Upper lobe of left lung (tissue), 6 donors: ENCODE measurements around the gene SCAMP2. TPM values are rescaled to one million over a fixed set of nuclear protein-coding genes. Genes with fewer than 3 reads are reported as not detected.
A peak's percentile ranks its signal among the peaks of the same experiment; 100 is the strongest.

Experiments used
- ATAC-seq, 2 donors: fragments of 200-7000 bp; cut with Tn5 transposase; one replicate each; pipeline ENCODE4 v1.9.1; 2022; ENCODE audit warnings: mild to moderate bottlenecking in 2 of 2, moderate library complexity in 2 of 2; ENCODE audit not compliant: low FRiP score in 2 of 2
- DNase-seq, 2 donors: peaks; one replicate each; pipeline ENCODE4 v3.0.0-alpha.2; 2019 to 2020
- H3K27ac ChIP-seq, 4 donors: fragments of 200-600 bp; sonication (generic); one replicate each; pipeline ENCODE4 v1.5.1; 2016 to 2019
- H3K27me3 ChIP-seq, 4 donors: fragments of 200-600 bp; sonication (generic); one replicate each; pipeline ENCODE4 v1.5.1; 2017 to 2019
- H3K36me3 ChIP-seq, 4 donors: fragments of 200-600 bp; sonication (generic); one replicate each; pipeline ENCODE4 v1.5.1; 2016 to 2019
- H3K4me1 ChIP-seq, 4 donors: fragments of 200-600 bp; sonication (generic); one replicate each; pipeline ENCODE4 v1.5.1; 2018 to 2019
- H3K4me3 ChIP-seq, 4 donors: fragments of 200-600 bp; sonication (generic); one replicate each; pipeline ENCODE4 v1.5.1; 2017 to 2019; ENCODE audit warnings: mild to moderate bottlenecking in 2 of 4, moderate library complexity in 1 of 4
- H3K9me3 ChIP-seq, 4 donors: fragments of 200-600 bp; sonication (generic); one replicate each; pipeline ENCODE4 v1.5.1; 2018 to 2019
- EP300 ChIP-seq, 4 donors: sonication (generic); formaldehyde crosslinking; IDR thresholded peaks; one replicate each; pipeline ENCODE4 v1.5.1; 2017; ENCODE audit warnings: antibody characterized with exemption in 4 of 4, control low read depth in 2 of 4
- POLR2A ChIP-seq, 4 donors: fragments of 450-650 bp; IDR thresholded peaks; one replicate each; pipeline ENCODE4 v1.5.1; 2016 to 2017; ENCODE audit warnings: antibody characterized with exemption in 4 of 4, mild to moderate bottlenecking in 2 of 4
- POLR2AphosphoS5 ChIP-seq, 2 donors: sonication (generic); formaldehyde crosslinking; IDR thresholded peaks; one replicate each; pipeline ENCODE4 v1.5.1; 2017; ENCODE audit warnings: antibody characterized with exemption in 2 of 2
- WGBS, 2 donors: methylation state at CpG; one replicate each; pipeline ENCODE4 v1.1.5; 2017 to 2018; 5-methylcytosine and 5-hydroxymethylcytosine counted together
- total RNA-seq, 6 donors: library from RNA; depleted of rRNA in 4 of 6; stranded (reverse); fragments of >200 nt in 4 of 6; gene quantifications; one replicate each; pipeline versions ENCODE4 v1.1.0 to v1.2.1, GENCODE V29; 2016 to 2021
- TF ChIP-seq, protein P1 (sequence below), 6 experiments: fragments of 450-650 bp in 4 of 6; fragments of 200-600 bp in 2 of 6; sonication (generic) in 2 of 6; IDR thresholded peaks; one replicate each; pipeline ENCODE4 v1.5.1; 2016 to 2019; ENCODE audit warnings: antibody characterized with exemption in 6 of 6
- donor health status: DM: no; HTN: no; CAD: no; lungs with moderate emphysema.
- donor health status: DM: no; HTN: yes; CAD: no; lungs with severe emphysema.

The SCAMP2 gene
- total RNA-seq, 6 donors from 2014 or later, result 82.8 to 155 (median 130) TPM

DNA sequence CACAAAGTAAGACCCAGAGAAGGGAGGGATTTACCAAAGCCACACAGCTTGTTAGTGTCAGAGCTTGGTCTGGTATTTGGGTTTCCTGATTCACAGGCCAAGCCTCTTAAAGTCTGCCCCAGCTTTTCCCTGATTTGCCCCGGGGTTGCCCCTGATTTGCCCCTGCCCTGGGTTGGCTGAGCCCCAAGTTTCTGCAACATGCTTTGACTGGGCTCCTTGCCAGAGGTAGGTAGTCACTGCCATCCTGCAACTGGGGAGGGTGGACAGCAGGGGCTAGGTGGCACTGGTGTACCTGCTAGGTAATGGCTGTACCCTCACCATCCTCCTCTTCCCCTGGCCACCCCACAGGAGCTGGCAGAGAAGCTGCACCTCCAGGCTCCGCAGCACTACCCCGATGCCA, 19.1 kb upstream of the SCAMP2 start:
- H3K27ac ChIP-seq, result no peak overlapping the region
- WGBS, 2 donors, result 25 to 90% methylated on average over 1 to 3 of the region's 3 CpGs
- no peaks in the 10 kb centered on the region for H3K9me3 ChIP-seq
- DNase-seq, result no peak
- ATAC-seq, result no peak
- H3K4me1 ChIP-seq, result peaks cover 11 to 28% (median 21%) of the 10 kb centered on the region in 4 donors
- peaks cover 0 to 33% (median 10%) of the 10 kb centered on the region in 4 donors for H3K36me3 ChIP-seq
- TF ChIP-seq POLR2AphosphoS5 (IDR thresholded peaks at IDR 0.05) (no peak), EP300 (IDR thresholded peaks at IDR 0.05) (no peak), POLR2A (IDR thresholded peaks at IDR 0.05) (no peak)
- TF ChIP-seq, protein P1, sequence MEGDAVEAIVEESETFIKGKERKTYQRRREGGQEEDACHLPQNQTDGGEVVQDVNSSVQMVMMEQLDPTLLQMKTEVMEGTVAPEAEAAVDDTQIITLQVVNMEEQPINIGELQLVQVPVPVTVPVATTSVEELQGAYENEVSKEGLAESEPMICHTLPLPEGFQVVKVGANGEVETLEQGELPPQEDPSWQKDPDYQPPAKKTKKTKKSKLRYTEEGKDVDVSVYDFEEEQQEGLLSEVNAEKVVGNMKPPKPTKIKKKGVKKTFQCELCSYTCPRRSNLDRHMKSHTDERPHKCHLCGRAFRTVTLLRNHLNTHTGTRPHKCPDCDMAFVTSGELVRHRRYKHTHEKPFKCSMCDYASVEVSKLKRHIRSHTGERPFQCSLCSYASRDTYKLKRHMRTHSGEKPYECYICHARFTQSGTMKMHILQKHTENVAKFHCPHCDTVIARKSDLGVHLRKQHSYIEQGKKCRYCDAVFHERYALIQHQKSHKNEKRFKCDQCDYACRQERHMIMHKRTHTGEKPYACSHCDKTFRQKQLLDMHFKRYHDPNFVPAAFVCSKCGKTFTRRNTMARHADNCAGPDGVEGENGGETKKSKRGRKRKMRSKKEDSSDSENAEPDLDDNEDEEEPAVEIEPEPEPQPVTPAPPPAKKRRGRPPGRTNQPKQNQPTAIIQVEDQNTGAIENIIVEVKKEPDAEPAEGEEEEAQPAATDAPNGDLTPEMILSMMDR (IDR thresholded peaks at IDR 0.05), result no peak
- no peak overlapping the region for H3K4me3 ChIP-seq
- H3K27me3 ChIP-seq, result no peaks in the 10 kb centered on the region

DNA sequence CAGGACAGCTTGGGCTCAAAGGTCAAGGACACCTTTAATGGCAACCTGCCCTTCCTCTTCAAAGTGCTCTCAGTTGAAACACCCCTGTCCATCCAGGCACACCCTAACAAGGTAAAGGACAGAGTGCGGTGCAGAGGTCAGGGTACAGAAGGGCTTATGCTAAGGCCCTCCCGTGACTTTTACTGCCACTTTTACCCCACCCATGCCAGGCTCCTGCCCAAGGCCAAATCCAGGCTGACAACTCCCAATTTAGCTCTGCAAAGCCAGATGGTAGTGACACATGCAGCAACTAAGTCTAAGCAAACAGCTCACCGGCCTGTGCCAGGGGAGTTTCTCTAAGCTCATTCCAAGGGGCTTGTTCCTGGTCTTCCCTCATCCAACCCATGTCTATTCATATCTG, 18.3 kb upstream of the SCAMP2 start:
- WGBS, 2 donors, result 97 to 100% methylated on average over 3 of the region's 3 CpGs
- no peaks in the 10 kb centered on the region for H3K27me3 ChIP-seq
- no peak for TF ChIP-seq EP300 (IDR thresholded peaks at IDR 0.05)
- TF ChIP-seq POLR2AphosphoS5 (IDR thresholded peaks at IDR 0.05), result no peak
- TF ChIP-seq, protein P1 (IDR thresholded peaks at IDR 0.05), result no peak
- TF ChIP-seq POLR2A (IDR thresholded peaks at IDR 0.05), result no peak
- DNase-seq (no peak), ATAC-seq (no peak)
- H3K27ac ChIP-seq, result no peak overlapping the region
- peaks cover 11 to 24% (median 21%) of the 10 kb centered on the region in 4 donors for H3K4me1 ChIP-seq
- no peak overlapping the region for H3K4me3 ChIP-seq
- H3K9me3 ChIP-seq, result no peaks in the 10 kb centered on the region
- peaks cover 0 to 26% (median 8%) of the 10 kb centered on the region in 4 donors for H3K36me3 ChIP-seq

DNA sequence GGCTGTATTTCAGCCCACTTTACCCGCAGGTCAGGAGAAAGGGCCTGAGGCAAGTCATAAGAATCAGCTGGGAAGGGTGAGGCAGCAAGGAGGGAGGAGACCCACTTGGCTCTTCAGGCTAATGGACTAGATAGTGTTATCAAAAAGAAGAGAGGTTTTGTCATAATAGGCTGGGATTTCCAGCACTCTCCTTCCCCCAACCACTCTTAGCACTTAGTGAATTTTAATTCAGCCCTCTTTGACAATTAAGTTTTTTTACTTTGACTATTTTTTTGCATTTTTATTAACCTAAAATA, 17.4 kb upstream of the SCAMP2 start:
- peaks cover 11 to 24% (median 21%) of the 10 kb centered on the region in 4 donors for H3K4me1 ChIP-seq
- 0 to 10% methylated on average over 1 of the region's 1 CpG for WGBS, 2 donors
- DNase-seq, result no peak
- no peak for ATAC-seq
- no peaks in the 10 kb centered on the region for H3K9me3 ChIP-seq
- H3K27me3 ChIP-seq, result no peaks in the 10 kb centered on the region
- TF ChIP-seq, protein P1 (IDR thresholded peaks at IDR 0.05), result no peak
- TF ChIP-seq POLR2AphosphoS5 (IDR thresholded peaks at IDR 0.05) (no peak), EP300 (IDR thresholded peaks at IDR 0.05) (no peak), POLR2A (IDR thresholded peaks at IDR 0.05) (no peak)
- H3K36me3 ChIP-seq, result peaks cover 0 to 18% (median 7%) of the 10 kb centered on the region in 4 donors
- H3K4me3 ChIP-seq, result peak overlapping the region; percentile 63 to 98 (median 88)
- H3K27ac ChIP-seq, result peak overlapping the region in 3 of 4 donors; percentile 82 to 87 (median 82)

DNA sequence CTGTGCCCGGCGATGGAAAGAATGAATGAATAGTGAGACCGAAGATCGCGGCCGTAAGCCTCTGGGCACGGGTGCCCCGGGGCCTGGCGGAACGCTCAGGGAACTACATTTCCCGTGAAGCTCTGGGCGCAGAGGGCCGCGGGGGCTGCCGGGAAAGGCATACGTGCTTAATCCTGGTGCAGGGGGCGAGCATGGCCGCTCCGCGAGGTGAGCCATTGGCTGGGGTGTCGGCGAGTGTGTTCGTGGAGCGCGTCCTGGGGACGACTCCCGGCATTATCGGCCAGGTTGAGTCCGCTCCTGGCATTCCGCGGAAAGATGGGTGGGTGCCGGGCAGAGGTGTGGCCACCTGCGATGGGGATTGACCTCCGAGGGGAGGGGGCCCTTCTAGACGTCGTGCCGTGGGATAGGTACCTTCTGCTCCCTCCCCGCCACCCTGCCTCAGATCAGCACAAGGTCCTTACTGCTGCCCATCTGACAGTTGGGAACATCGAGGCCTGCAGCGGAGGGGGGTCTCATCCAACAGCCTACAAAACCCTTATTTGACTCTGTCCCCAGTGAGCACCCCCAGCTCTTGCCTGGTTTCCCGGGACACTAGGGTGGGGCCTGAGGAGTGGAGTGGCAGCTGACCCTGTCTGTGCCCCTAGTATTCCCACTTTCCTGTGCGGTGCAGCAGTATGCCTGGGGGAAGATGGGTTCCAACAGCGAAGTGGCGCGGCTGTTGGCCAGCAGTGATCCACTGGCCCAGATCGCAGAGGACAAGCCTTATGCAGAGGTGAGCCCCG, 16.9 kb upstream of the SCAMP2 start, which contains the start of gene MPI:
Gene MPI (plus strand): TSS at position 160 of the 782 bp plus-strand sequence. CDS start 32 bp downstream, at position 192.
- ATAC-seq (peak; percentile 95 to 99), DNase-seq (peak; percentile 91 to 96)
- Histone ChIP-seq H3K36me3 (peaks cover 0 to 17% (median 7%) of the 10 kb centered on the region in 4 donors), H3K27me3 (no peaks in the 10 kb centered on the region), H3K4me3 (peak within 1 kb of the TSS; percentile 63 to 98 (median 88)), H3K27ac (peak within 1 kb of the TSS; percentile 61 to 87 (median 82)), H3K4me1 (peaks cover 11 to 24% (median 21%) of the 10 kb centered on the region in 4 donors), H3K9me3 (no peaks in the 10 kb centered on the region)
- WGBS, 2 donors, result 0 to 5% methylated on average over 11 to 29 of the region's 47 CpGs
- TF ChIP-seq POLR2AphosphoS5 (IDR thresholded peaks at IDR 0.05) (peak; percentile 54 to 61), POLR2A (IDR thresholded peaks at IDR 0.05) (peak in 2 of 4 donors; percentile 63 to 67), EP300 (IDR thresholded peaks at IDR 0.05) (no peak)
- TF ChIP-seq, protein P1 (IDR thresholded peaks at IDR 0.05), result peak; percentile 28 to 62 (median 44)
